ENCODE measurements around the gene CCNI2. TPM values are rescaled to one million over a fixed set of nuclear protein-coding genes. Genes with fewer than 3 reads are reported as not detected.

Gene CCNI2
- total and polyA plus RNA-seq, 2 donors (not counting 3 experiments of a cell fraction or from before 2014, with no cell fraction given): 0.25 to 0.53 TPM

Other genes with a start within 250 kb of the CCNI2 start
- gene IL5, start 203.9 kb upstream of the CCNI2 start, total RNA-seq: not detected in 2 replicates
- gene IL5, start 203.9 kb upstream of the CCNI2 start, polyA plus RNA-seq: not detected in 2 replicates
- 18.7 and 20.4 TPM in 2 replicates for gene RAD50, start 190.4 kb upstream of the CCNI2 start, total RNA-seq
- gene RAD50, start 190.4 kb upstream of the CCNI2 start, polyA plus RNA-seq: 5.2 and 6.1 TPM in 2 replicates
- not detected in 2 replicates for gene IL13, start 89.3 kb upstream of the CCNI2 start, total RNA-seq
- 0.06 TPM in 2 replicates for gene IL13, start 89.3 kb upstream of the CCNI2 start, polyA plus RNA-seq
- not detected in 2 replicates for gene IL4, start 73.4 kb upstream of the CCNI2 start, total RNA-seq
- gene IL4, start 73.4 kb upstream of the CCNI2 start, polyA plus RNA-seq: not detected in 2 replicates
- gene KIF3A, start 9.9 kb upstream of the CCNI2 start, total RNA-seq: 11.2 and 15.8 TPM in 2 replicates
- 2.4 and 3.3 TPM in 2 replicates for gene KIF3A, start 9.9 kb upstream of the CCNI2 start, polyA plus RNA-seq
- gene SEPTIN8, start 29.8 kb downstream of the CCNI2 start, total RNA-seq: 77.2 and 82.1 TPM in 2 replicates
- gene SEPTIN8, start 29.8 kb downstream of the CCNI2 start, polyA plus RNA-seq: 45.3 and 56.6 TPM in 2 replicates
- gene SOWAHA, start 65.9 kb downstream of the CCNI2 start, total RNA-seq: not detected in 2 replicates
- not detected in 2 replicates for gene SOWAHA, start 65.9 kb downstream of the CCNI2 start, polyA plus RNA-seq
- gene SHROOM1, start 83.2 kb downstream of the CCNI2 start, total RNA-seq: 20.9 and 21.0 TPM in 2 replicates
- gene SHROOM1, start 83.2 kb downstream of the CCNI2 start, polyA plus RNA-seq: 12.8 and 13.0 TPM in 2 replicates
- gene GDF9, start 119.0 kb downstream of the CCNI2 start, total RNA-seq: 0.32 TPM in 1 of 2 replicates, not detected in the other
- 0.07 and 0.24 TPM in 2 replicates for gene GDF9, start 119.0 kb downstream of the CCNI2 start, polyA plus RNA-seq
- 390 and 458 TPM in 2 replicates for gene UQCRQ, start 119.2 kb downstream of the CCNI2 start, total RNA-seq
- 246 and 263 TPM in 2 replicates for gene UQCRQ, start 119.2 kb downstream of the CCNI2 start, polyA plus RNA-seq
- 0.40 and 0.99 TPM in 2 replicates for gene LEAP2, start 126.2 kb downstream of the CCNI2 start, total RNA-seq
- 0.37 and 0.48 TPM in 2 replicates for gene LEAP2, start 126.2 kb downstream of the CCNI2 start, polyA plus RNA-seq
- 85.5 and 88.3 TPM in 2 replicates for gene AFF4, start 216.2 kb downstream of the CCNI2 start, total RNA-seq
- gene AFF4, start 216.2 kb downstream of the CCNI2 start, polyA plus RNA-seq: 21.3 and 27.0 TPM in 2 replicates